Muscle layer of duodenum (tissue), 2 donors: ENCODE data around the gene IFNA4.
"Not testable (repeated sequence)": the region's sequence is repeated elsewhere in the genome, so short reads cannot be mapped to it uniquely, and the experiment has no call there.

Source experiments
- H3K27ac ChIP-seq: one replicate; pipeline ENCODE4 v1.7.0; 2013; ENCODE audit warnings: mild to moderate bottlenecking, low read length
- H3K27me3 ChIP-seq: one replicate; pipeline ENCODE4 v1.7.0; 2013; ENCODE audit warnings: low read depth, mild to moderate bottlenecking, control low read depth, low read length
- H3K36me3 ChIP-seq, 2 donors: one replicate each; pipeline ENCODE4 v1.7.0; 2013; ENCODE audit warnings: low read length in 2 of 2, control low read depth in 1 of 2, mild to moderate bottlenecking in 1 of 2; ENCODE audit not compliant: insufficient read depth in 2 of 2, control insufficient read depth in 1 of 2
- H3K4me1 ChIP-seq, 2 donors: one replicate each; pipeline ENCODE4 v1.7.0; 2013; ENCODE audit warnings: low read length in 2 of 2, mild to moderate bottlenecking in 2 of 2, control low read depth in 1 of 2, moderate library complexity in 1 of 2; ENCODE audit not compliant: insufficient read depth in 2 of 2, control insufficient read depth in 1 of 2
- H3K4me3 ChIP-seq, 2 donors: one replicate each; pipeline ENCODE4 v1.7.0; 2013; ENCODE audit warnings: low read length in 2 of 2, low read depth in 1 of 2, mild to moderate bottlenecking in 1 of 2
- H3K9me3 ChIP-seq, 2 donors: one replicate each; pipeline ENCODE4 v1.7.0; 2013; ENCODE audit warnings: low read length in 2 of 2, control low read depth in 1 of 2, mild to moderate bottlenecking in 1 of 2; ENCODE audit not compliant: control insufficient read depth in 1 of 2
- donor health status: healthy.

Gene IFNA4

GRCh38 chr9:21187487-21187886, at the start of gene IFNA4:
Gene IFNA4 (minus strand): TSS chr9:21187587. CDS start chr9:21187531, 56 bp downstream.
- not testable (repeated sequence) for H3K36me3 ChIP-seq, H3K4me1 ChIP-seq, H3K27me3 ChIP-seq, H3K9me3 ChIP-seq, H3K4me3 ChIP-seq, H3K27ac ChIP-seq

GRCh38 chr9:21236360-21236714, 49.0 kb upstream of the IFNA4 start:
- not testable (repeated sequence) for H3K27ac ChIP-seq, H3K4me1 ChIP-seq, H3K4me3 ChIP-seq, H3K9me3 ChIP-seq, H3K27me3 ChIP-seq, H3K36me3 ChIP-seq

GRCh38 chr9:21235468-21236359, 48.3 kb upstream of the IFNA4 start:
- not testable (repeated sequence) for H3K9me3 ChIP-seq, H3K27me3 ChIP-seq, H3K4me1 ChIP-seq, H3K4me3 ChIP-seq, H3K27ac ChIP-seq, H3K36me3 ChIP-seq

- H3K9me3 ChIP-seq: no peaks in the 10 kb centered on the region
- H3K27ac ChIP-seq: no peak overlapping the region
- no peaks in the 10 kb centered on the region for H3K4me1 ChIP-seq
- H3K4me3 ChIP-seq: no peak overlapping the region
- H3K36me3 ChIP-seq: no peaks in the 10 kb centered on the region
- H3K27me3 ChIP-seq: no peaks in the 10 kb centered on the region
These were observed 46.8 kb upstream of the IFNA4 start for GRCh38 chr9:21234153-21234687.

- no peak overlapping the region for H3K27ac ChIP-seq
- H3K36me3 ChIP-seq: no peaks in the 10 kb centered on the region
- H3K4me3 ChIP-seq: no peak overlapping the region
- H3K9me3 ChIP-seq: no peaks in the 10 kb centered on the region
- no peaks in the 10 kb centered on the region for H3K4me1 ChIP-seq
- no peaks in the 10 kb centered on the region for H3K27me3 ChIP-seq
These were observed 45.9 kb upstream of the IFNA4 start for GRCh38 chr9:21233258-21233657.

DNA sequence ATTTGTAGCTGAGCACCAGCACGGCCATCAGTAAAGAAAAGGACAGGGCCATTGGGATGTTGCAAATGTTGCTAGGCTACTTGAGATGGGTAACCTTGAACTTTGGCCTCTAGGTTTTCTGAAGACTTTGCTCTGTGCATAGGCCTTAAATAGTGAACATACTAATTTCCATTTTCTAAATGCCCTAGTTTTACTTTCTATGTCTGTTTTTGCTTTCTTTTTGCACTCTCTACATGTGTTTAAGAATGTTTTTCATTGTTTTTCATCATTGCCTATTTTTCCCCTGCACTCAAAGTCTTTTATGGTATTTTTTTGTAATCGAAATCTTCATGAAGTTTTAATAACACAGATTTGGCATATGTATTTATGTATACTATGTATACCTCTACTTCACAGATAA, 40.7 kb upstream of the IFNA4 start, which contains the start of gene IFNA17:
IFNA17 (minus strand) TSS at position 101 of the 400 bp plus-strand sequence; CDS start at position 52, 49 bp downstream.
- H3K9me3 ChIP-seq: no peaks in the 10 kb centered on the region
- H3K27me3 ChIP-seq: no peaks in the 10 kb centered on the region
- no peaks in the 10 kb centered on the region for H3K4me1 ChIP-seq
- H3K27ac ChIP-seq: no peak within 1 kb of the TSS
- no peak within 1 kb of the TSS for H3K4me3 ChIP-seq
- no peaks in the 10 kb centered on the region for H3K36me3 ChIP-seq

- not testable (repeated sequence) for H3K4me3 ChIP-seq, H3K27ac ChIP-seq, H3K27me3 ChIP-seq, H3K36me3 ChIP-seq, H3K9me3 ChIP-seq, H3K4me1 ChIP-seq
These were observed 29.8 kb upstream of the IFNA4 start, which contains the start of gene IFNA16 for GRCh38 chr9:21217211-21217610. Gene IFNA16 (minus strand): TSS chr9:21217311. CDS start chr9:21217305, 6 bp downstream.

GRCh38 chr9:21213411-21214326, 26.3 kb upstream of the IFNA4 start:
- not testable (repeated sequence) for H3K4me3 ChIP-seq, H3K4me1 ChIP-seq, H3K27ac ChIP-seq, H3K9me3 ChIP-seq, H3K36me3 ChIP-seq, H3K27me3 ChIP-seq

- not testable (repeated sequence) for H3K4me3 ChIP-seq, H3K27ac ChIP-seq, H3K36me3 ChIP-seq, H3K27me3 ChIP-seq, H3K4me1 ChIP-seq, H3K9me3 ChIP-seq
These were observed 24.8 kb upstream of the IFNA4 start for GRCh38 chr9:21212160-21212559.

DNA sequence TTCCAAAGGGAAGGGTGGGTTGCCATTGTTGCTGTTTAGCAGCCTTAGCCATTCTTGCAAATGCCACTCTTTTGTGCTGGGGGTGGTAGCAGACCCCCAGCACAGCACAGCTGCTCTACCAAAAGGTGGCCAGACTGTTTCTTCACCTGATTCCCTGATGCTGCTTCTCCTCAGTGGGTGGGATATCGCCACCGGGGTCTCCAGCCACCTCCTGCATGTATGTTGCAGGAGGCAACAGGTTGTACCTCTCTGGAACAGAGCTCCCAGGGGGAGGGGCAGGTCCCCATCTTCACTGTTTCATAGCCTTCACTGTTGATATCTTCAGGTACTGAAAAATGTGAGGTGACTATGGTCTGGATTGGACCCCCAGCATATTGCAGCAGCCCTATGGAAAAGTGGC, 23.4 kb upstream of the IFNA4 start:
- not testable (repeated sequence) for H3K9me3 ChIP-seq, H3K27me3 ChIP-seq, H3K4me3 ChIP-seq, H3K27ac ChIP-seq, H3K4me1 ChIP-seq, H3K36me3 ChIP-seq

DNA sequence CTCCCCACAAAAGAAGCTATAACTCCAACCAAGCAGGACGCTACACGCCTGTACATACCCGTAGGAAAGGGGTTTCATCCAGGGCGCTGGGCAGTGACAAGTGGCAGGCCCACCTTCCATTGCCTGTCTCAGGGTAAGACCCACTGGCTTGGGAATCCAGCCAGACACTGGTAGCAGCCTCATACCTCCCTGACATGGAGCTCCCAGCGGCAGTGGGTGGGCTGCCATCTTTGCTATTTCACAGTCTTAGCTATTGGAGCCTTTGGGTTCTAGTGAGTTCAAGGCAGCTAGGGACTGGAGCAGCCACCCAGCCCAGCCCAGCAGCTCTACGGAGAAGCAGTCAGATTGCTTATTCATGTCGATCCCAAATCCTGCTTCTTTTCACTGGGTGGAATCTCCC, 22.9 kb upstream of the IFNA4 start:
- no peak overlapping the region for H3K27ac ChIP-seq
- no peak overlapping the region for H3K4me3 ChIP-seq
- H3K9me3 ChIP-seq: no peaks in the 10 kb centered on the region
- H3K4me1 ChIP-seq: no peaks in the 10 kb centered on the region
- no peaks in the 10 kb centered on the region for H3K36me3 ChIP-seq
- no peaks in the 10 kb centered on the region for H3K27me3 ChIP-seq
